Neutrophil (primary cell): ENCODE data around the gene TTLL13.

Experiments
- H3K27ac ChIP-seq: fragments of 200-600 bp; sonication (generic); 2 replicates; pipeline ENCODE4 v1.5.1; 2016; ENCODE audit warnings: mild to moderate bottlenecking, moderate library complexity
- H3K27me3 ChIP-seq: fragments of 200-600 bp; sonication (generic); 2 replicates; pipeline ENCODE4 v1.6.0; 2016; ENCODE audit warnings: mild to moderate bottlenecking
- H3K36me3 ChIP-seq: fragments of 200-600 bp; sonication (generic); 2 replicates; pipeline ENCODE4 v1.5.1; 2017
- H3K4me1 ChIP-seq, 2 experiments: fragments of 200-600 bp in 1 of 2; sonication (generic) in 1 of 2; 1 replicate in 1 of 2; 2 replicates in 1 of 2; pipeline versions ENCODE4 v1.5.1 to v1.6.1; 2013 to 2016; ENCODE audit warnings: low read depth in 1 of 2, low read length in 1 of 2, mild to moderate bottlenecking in 1 of 2, moderate library complexity in 1 of 2; ENCODE audit not compliant: control insufficient read depth in 1 of 2, insufficient read depth in 1 of 2
- H3K4me3 ChIP-seq, 2 experiments: fragments of 200-600 bp in 1 of 2; sonication (generic) in 1 of 2; 1 replicate in 1 of 2; 2 replicates in 1 of 2; pipeline ENCODE4 v1.5.1; 2013 to 2016; ENCODE audit warnings: low read depth in 1 of 2, low read length in 1 of 2, mild to moderate bottlenecking in 1 of 2, moderate library complexity in 1 of 2
- H3K9me3 ChIP-seq: fragments of 200-600 bp; sonication (generic); 2 replicates; pipeline ENCODE4 v1.5.1; 2016
- CTCF ChIP-seq: fragments of 200-600 bp; sonication (generic); IDR thresholded peaks from 2 replicates; pipeline ENCODE4 v1.5.1; 2016; ENCODE audit warnings: antibody characterized with exemption

TTLL13 gene

GRCh38 chr15:90225047-90225446 lies 24.3 kb upstream of the TTLL13 start:
- Histone ChIP-seq H3K27ac (no peak overlapping the region), H3K9me3 (no peaks in the 10 kb centered on the region), H3K4me1 (peaks cover 0 to under 1% of the 10 kb centered on the region in 2 experiments), H3K4me3 (no peak overlapping the region), H3K27me3 (no peaks in the 10 kb centered on the region), H3K36me3 (peaks cover 99% of the 10 kb centered on the region)
- TF ChIP-seq CTCF, result no peak

GRCh38 chr15:90225504-90226234 lies 23.7 kb upstream of the TTLL13 start:
- Histone ChIP-seq H3K27me3 (no peaks in the 10 kb centered on the region), H3K4me1 (peaks cover 6 to 7% of the 10 kb centered on the region in 2 experiments), H3K27ac (no peak overlapping the region), H3K9me3 (no peaks in the 10 kb centered on the region), H3K36me3 (peaks cover 100% of the 10 kb centered on the region), H3K4me3 (no peak overlapping the region)
- TF ChIP-seq CTCF, result no peak

GRCh38 chr15:90227336-90227735 lies 22.0 kb upstream of the TTLL13 start:
- no peak for TF ChIP-seq CTCF
- Histone ChIP-seq H3K36me3 (peaks cover 86% of the 10 kb centered on the region), H3K27me3 (no peaks in the 10 kb centered on the region), H3K4me1 (peaks cover 23 to 24% of the 10 kb centered on the region in 2 experiments), H3K27ac (no peak overlapping the region), H3K9me3 (no peaks in the 10 kb centered on the region), H3K4me3 (no peak overlapping the region)

- Histone ChIP-seq H3K36me3 (peaks cover 78% of the 10 kb centered on the region), H3K9me3 (no peaks in the 10 kb centered on the region), H3K4me1 (peaks cover 30 to 31% of the 10 kb centered on the region in 2 experiments), H3K27ac (no peak overlapping the region), H3K27me3 (no peaks in the 10 kb centered on the region), H3K4me3 (no peak overlapping the region)
- no peak for TF ChIP-seq CTCF
These were observed 21.3 kb upstream of the TTLL13 start for GRCh38 chr15:90227816-90228772.

GRCh38 chr15:90228960-90229359 lies 20.4 kb upstream of the TTLL13 start:
- Histone ChIP-seq H3K27me3 (no peaks in the 10 kb centered on the region), H3K36me3 (peaks cover 70% of the 10 kb centered on the region), H3K4me1 (peaks cover 35% of the 10 kb centered on the region in 2 experiments), H3K4me3 (no peak overlapping the region), H3K9me3 (no peaks in the 10 kb centered on the region), H3K27ac (no peak overlapping the region)
- no peak for TF ChIP-seq CTCF
